SK-N-SH (cell line): ENCODE measurements around the gene DNHD1. TPM values are rescaled to one million over a fixed set of nuclear protein-coding genes. Genes with fewer than 3 reads are reported as not detected.

Experiments
- CTCF ChIA-PET: fragments of 300-600, 350-600 bp; formaldehyde crosslinking; extraction: SDS; loops from one replicate; lab custom pipeline; 2021; lab: Yijun Ruan, JAX
- POLR2A ChIA-PET: fragments of 350-600 bp; sonication (Branson Sonifier 250); formaldehyde crosslinking; extraction: SDS; loops from one replicate; lab custom pipeline; 2020; ENCODE audit warnings: antibody characterized with exemption, inconsistent platforms; lab: Yijun Ruan, JAX
- DNase-seq: peaks from one replicate; pipeline ENCODE4 v3.0.0; 2012
- H2AFZ ChIP-seq: fragments of 200-600 bp; sonication (generic); 2 replicates; pipeline ENCODE4 v1.8.1; 2016; ENCODE audit warnings: antibody characterized with exemption, mild to moderate bottlenecking, low read depth
- H3F3A ChIP-seq: fragments of 200-600 bp; sonication (generic); replicated peaks from 2 replicates; pipeline ENCODE3; 2016; ENCODE audit warnings: antibody characterized with exemption, mild to moderate bottlenecking; ENCODE audit not compliant: insufficient read depth
- H3K27ac ChIP-seq, 2 experiments: fragments of 200-500 bp in 1 of 2; fragments of 200-600 bp in 1 of 2; sonication (Bioruptor generic) in 1 of 2; sonication (generic), shearing (Covaris generic) in 1 of 2; 2 replicates each; pipeline versions ENCODE4 v1.5.1 to v1.6.1; 2014 to 2016; ENCODE audit warnings: low read depth in 2 of 2, inconsistent platforms in 1 of 2, low read length in 1 of 2, mild to moderate bottlenecking in 1 of 2, mixed read lengths in 1 of 2
- H3K27me3 ChIP-seq: fragments of 200-600 bp; sonication (generic), shearing (Covaris generic); 2 replicates; pipeline ENCODE4 v1.6.1; 2016; ENCODE audit warnings: mixed run types; ENCODE audit not compliant: insufficient read depth
- H3K36me3 ChIP-seq, 2 experiments: fragments of 200-500 bp in 1 of 2; fragments of 200-600 bp in 1 of 2; sonication (Bioruptor generic) in 1 of 2; sonication (generic) in 1 of 2; replicated peaks in 1 of 2; 2 replicates each; pipeline versions ENCODE3 to v1.5.1; 2014 to 2016; ENCODE audit warnings: low read length in 1 of 2, mild to moderate bottlenecking in 1 of 2; ENCODE audit not compliant: insufficient read depth in 2 of 2, control insufficient read depth in 1 of 2
- H3K4me1 ChIP-seq, 2 experiments: fragments of 200-500 bp in 1 of 2; fragments of 200-600 bp in 1 of 2; sonication (Bioruptor generic) in 1 of 2; sonication (generic), shearing (Covaris generic) in 1 of 2; 2 replicates each; pipeline versions ENCODE4 v1.5.1 to v1.6.1; 2014 to 2016; ENCODE audit warnings: low read depth in 1 of 2, low read length in 1 of 2, mixed run types in 1 of 2; ENCODE audit not compliant: insufficient read depth in 2 of 2, control insufficient read depth in 1 of 2
- H3K4me2 ChIP-seq: fragments of 200-600 bp; sonication (generic), shearing (Covaris generic); 2 replicates; pipeline ENCODE4 v1.6.1; 2017; ENCODE audit warnings: mixed run types
- H3K4me3 ChIP-seq, 2 experiments: fragments of 200-500 bp in 1 of 2; fragments of 200-600 bp in 1 of 2; sonication (Bioruptor generic) in 1 of 2; sonication (generic), shearing (Covaris generic) in 1 of 2; 2 replicates each; pipeline versions ENCODE4 v1.5.1 to v1.8.1; 2014 to 2016; ENCODE audit warnings: low read depth in 2 of 2, inconsistent platforms in 1 of 2, low read length in 1 of 2, mild to moderate bottlenecking in 1 of 2, mixed read lengths in 1 of 2, moderate library complexity in 1 of 2
- H3K79me2 ChIP-seq: fragments of 200-600 bp; sonication (generic); 2 replicates; pipeline ENCODE4 v1.8.1; 2017; ENCODE audit warnings: mild to moderate bottlenecking; ENCODE audit not compliant: insufficient read depth
- H3K9ac ChIP-seq: fragments of 200-600 bp; sonication (generic); 2 replicates; pipeline ENCODE4 v1.6.1; 2017; ENCODE audit warnings: mixed run types
- H3K9me2 ChIP-seq: fragments of 200-600 bp; sonication (generic); 2 replicates; pipeline ENCODE4 v1.6.1; 2017; ENCODE audit warnings: mixed run types
- H3K9me3 ChIP-seq: fragments of 200-600 bp; sonication (generic); 2 replicates; pipeline ENCODE4 v1.6.1; 2017; ENCODE audit warnings: mixed run types, mild to moderate bottlenecking, moderate library complexity
- H4K20me1 ChIP-seq: fragments of 200-600 bp; sonication (generic); 2 replicates; pipeline ENCODE4 v1.6.1; 2017; ENCODE audit warnings: mild to moderate bottlenecking, mixed run types; ENCODE audit not compliant: insufficient read depth
- CHD2 ChIP-seq: fragments of 150-350 bp; IDR thresholded peaks from 2 replicates; pipeline ENCODE4 v1.6.1; 2018; ENCODE audit warnings: low read length; ENCODE audit not compliant: partially characterized antibody
- EP300 ChIP-seq, 2 experiments: IDR thresholded peaks; 2 replicates each; pipeline versions ENCODE4 v1.4.0 to v1.6.1; 2012; ENCODE audit warnings: borderline replicate concordance in 1 of 2, low read depth in 1 of 2, low read length in 1 of 2
- EZH2phosphoT487 ChIP-seq: fragments of 200-600 bp; sonication (generic); IDR thresholded peaks from 2 replicates; pipeline ENCODE4 v1.6.1; 2017; ENCODE audit warnings: low read depth, mixed run types, mild to moderate bottlenecking, antibody characterized with exemption, moderate library complexity, borderline replicate concordance
- FOSL2 ChIP-seq: IDR thresholded peaks from 2 replicates; pipeline ENCODE4 v1.4.0; 2012; ENCODE audit warnings: low read depth, mild to moderate bottlenecking, moderate library complexity, borderline replicate concordance
- FOXM1 ChIP-seq: IDR thresholded peaks from 2 replicates; pipeline ENCODE4 v1.4.0; 2012; ENCODE audit warnings: low read depth, mild to moderate bottlenecking
- GABPA ChIP-seq: IDR thresholded peaks from 2 replicates; pipeline ENCODE4 v1.4.0; 2012; ENCODE audit warnings: low read depth, mild to moderate bottlenecking
- GATA2 ChIP-seq: sonication (generic); formaldehyde crosslinking; IDR thresholded peaks from 2 replicates; pipeline ENCODE4 v1.5.0; 2020; ENCODE audit warnings: mild to moderate bottlenecking, missing genetic modification reagents
- IRF3 ChIP-seq: fragments of 150-350 bp; IDR thresholded peaks from 2 replicates; pipeline ENCODE4 v1.6.1; 2016; ENCODE audit warnings: mild to moderate bottlenecking, low read depth, low read length
- JUND ChIP-seq: IDR thresholded peaks from 2 replicates; pipeline ENCODE4 v1.4.0; 2012
- MAX ChIP-seq: IDR thresholded peaks from 2 replicates; pipeline ENCODE4 v1.4.0; 2012; ENCODE audit warnings: low read depth
- MEF2A ChIP-seq: IDR thresholded peaks from 2 replicates; pipeline ENCODE4 v1.4.0; 2012; ENCODE audit warnings: low read depth, borderline replicate concordance
- MXI1 ChIP-seq: IDR thresholded peaks from 2 replicates; pipeline ENCODE4 v1.6.1; 2012; ENCODE audit warnings: mild to moderate bottlenecking, low read depth, low read length, improper control_type of control experiment
- NFIC ChIP-seq: IDR thresholded peaks from 2 replicates; pipeline ENCODE4 v1.4.0; 2012; ENCODE audit warnings: borderline replicate concordance
- NRF1 ChIP-seq: IDR thresholded peaks from 2 replicates; pipeline ENCODE4 v1.6.1; 2012; ENCODE audit warnings: low read depth, mild to moderate bottlenecking, low read length
- PBX3 ChIP-seq: IDR thresholded peaks from 2 replicates; pipeline ENCODE4; 2012
- POLR2AphosphoS5 ChIP-seq: IDR thresholded peaks from 2 replicates; pipeline ENCODE4 v1.6.1; 2012; ENCODE audit warnings: low read depth, low read length
- RAD21 ChIP-seq: IDR thresholded peaks from 2 replicates; pipeline ENCODE4 v1.6.1; 2012; ENCODE audit warnings: mild to moderate bottlenecking, low read length
- RCOR1 ChIP-seq: fragments of 150-350 bp; IDR thresholded peaks from 2 replicates; pipeline ENCODE4 v1.6.1; 2017; ENCODE audit warnings: antibody characterized with exemption, low read length
- REST ChIP-seq: IDR thresholded peaks from 2 replicates; pipeline ENCODE4 v1.6.1; 2012; ENCODE audit warnings: mild to moderate bottlenecking, low read depth, low read length, moderate library complexity
- SMC3 ChIP-seq: IDR thresholded peaks from 2 replicates; pipeline ENCODE4 v1.6.1; 2012; ENCODE audit warnings: low read depth, low read length, improper control_type of control experiment
- TAF1 ChIP-seq: IDR thresholded peaks from 2 replicates; pipeline ENCODE4 v1.6.1; 2012; ENCODE audit warnings: low read depth, mild to moderate bottlenecking, low read length, moderate library complexity, borderline replicate concordance
- TCF12 ChIP-seq: IDR thresholded peaks from 2 replicates; pipeline ENCODE4 v1.4.0; 2012
- TEAD4 ChIP-seq: IDR thresholded peaks from 2 replicates; pipeline ENCODE4 v1.4.0; 2012; ENCODE audit warnings: mild to moderate bottlenecking, borderline replicate concordance; ENCODE audit not compliant: insufficient read depth
- USF2 ChIP-seq: fragments of 150-350 bp; IDR thresholded peaks from 2 replicates; pipeline ENCODE4 v1.6.1; 2017; ENCODE audit warnings: antibody characterized with exemption, low read length, low read depth, borderline replicate concordance
- YY1 ChIP-seq: IDR thresholded peaks from 2 replicates; pipeline ENCODE4 v1.4.0; 2012; ENCODE audit warnings: low read depth, mild to moderate bottlenecking
- ZBTB33 ChIP-seq: IDR thresholded peaks from 2 replicates; pipeline ENCODE4 v1.4.0; 2012; ENCODE audit warnings: low read depth, borderline replicate concordance
- WGBS: methylation state at CpG from one replicate; pipeline ENCODE4 v1.1.6; 2017; ENCODE audit warnings: low lambda C conversion rate; 5-methylcytosine and 5-hydroxymethylcytosine counted together
- polyA plus RNA-seq, 3 experiments: library from polyadenylated mRNA; depleted of rRNA; stranded (reverse); fragments of >200 nt; gene quantifications; 2 replicates each; pipeline ENCODE4 v1.2.3, GENCODE V29; 2012

Gene DNHD1
- polyA plus RNA-seq, 1 of the 3 experiments (the other 2 are of a cell fraction), result 5.3 TPM

- H4K20me1 ChIP-seq, result no peaks in the 10 kb centered on the region
- H3K4me1 ChIP-seq, result peaks cover 0 to 4% of the 10 kb centered on the region in 2 experiments; a peak in 3 of 4 replicates
- H3F3A ChIP-seq, result peaks cover 7% of the 10 kb centered on the region
- H3K9me3 ChIP-seq, result no peaks in the 10 kb centered on the region
- no peak overlapping the region; the same call in 1 of the 2 replicates for H3K9ac ChIP-seq
- peak overlapping the region in 1 of 2 experiments; percentile 50; a peak in 2 of 4 replicates for H3K27ac ChIP-seq
- peak overlapping the region; percentile 22; the same call in 1 of the 2 replicates for H3K4me2 ChIP-seq
- H3K79me2 ChIP-seq, result no peaks in the 10 kb centered on the region
- WGBS, result 22% methylated on average over 1 of the region's 1 CpG
- no peaks in the 10 kb centered on the region for H3K9me2 ChIP-seq
- H2AFZ ChIP-seq, result no peak overlapping the region
- H3K27me3 ChIP-seq, result no peaks in the 10 kb centered on the region
- POLR2A ChIA-PET, result no interaction called here
- H3K4me3 ChIP-seq, result no peak overlapping the region
- DNase-seq, result no peak
- CTCF ChIA-PET, result interaction anchor here (1.0 to 1.6 kb wide), 3 partner anchors 8 to 234 kb away, joined by 3 to 6 read pairs (median 5); no protein-coding TSS in a partner anchor
- peaks cover 9 to 15% of the 10 kb centered on the region in 2 experiments for H3K36me3 ChIP-seq
- TF ChIP-seq GATA2 (CRISPR knock-in tag) (no peak), MAX (no peak), MEF2A (no peak), TEAD4 (0 out of 2 replicates have a peak, but pooled peaks have one; percentile 36), GABPA (no peak), TCF12 (peak; percentile 45), MXI1 (no peak), PBX3 (peak; percentile 48), IRF3 (no peak), EZH2phosphoT487 (no peak), ZBTB33 (no peak), REST (no peak), USF2 (no peak), FOSL2 (peak; percentile 87), NRF1 (no peak), TAF1 (no peak), POLR2AphosphoS5 (no peak), RAD21 (no peak), CHD2 (no peak), FOXM1 (no peak), JUND (peak; percentile 76), YY1 (no peak), RCOR1 (no peak), SMC3 (no peak), EP300 (IDR thresholded peaks at IDR 0.05; ENCODE audit: borderline replicate concordance in 1 of 2, low read depth in 1 of 2, low read length in 1 of 2) (no peak), NFIC (peak; percentile 11; the same call in 1 of the 2 replicates)
These were observed 26.2 kb downstream of the DNHD1 start for GRCh38 chr11:6523253-6523652.
